Measurements from ENCODE around the gene SPATA6L.

- no peak for TF ChIP-seq CTCF (IDR thresholded peaks at IDR 0.05; ENCODE audit: low read length)
- TF ChIP-seq EZH2 (IDR thresholded peaks at IDR 0.05; ENCODE audit: borderline replicate concordance, low read length), result no peak
Measured at GRCh38 chr9:4690144-4690543, 23.9 kb upstream of the SPATA6L start.
